ENCODE measurements around the gene ZFP82. TPM values are rescaled to one million over a fixed set of nuclear protein-coding genes. Genes with fewer than 3 reads are reported as not detected.

The ZFP82 gene
- total and polyA plus RNA-seq, 8 donors, result 0.79 to 3.8 (median 1.2) TPM

- Histone ChIP-seq H3K9me3 (no peaks in the 10 kb centered on the region), H3K27ac (no peak overlapping the region)
- peak in 3 of 4 donors; percentile 33 to 59 (median 50) for ATAC-seq
Measured at GRCh38 chr19:36420961-36421748, 2.7 kb upstream of the ZFP82 start.

GRCh38 chr19:36417752-36418286 lies 625 bp downstream of the ZFP82 start:
- Histone ChIP-seq H3K27ac (peak overlapping the region in 3 of 4 donors; percentile 63 to 77 (median 69)), H3K36me3 (no peaks in the 10 kb centered on the region), H3K4me3 (peak overlapping the region; percentile 52 to 69 (median 63)), H3K4me1 (peaks cover 0 to 3% (median 0%) of the 10 kb centered on the region in 3 donors), H3K9me3 (no peaks in the 10 kb centered on the region), H3K27me3 (no peaks in the 10 kb centered on the region)
- FAIRE-seq (no peak), ATAC-seq (no peak), DNase-seq (peak in 1 of 6 donors; percentile 8)
- 13 to 22% methylated on average over 25 of the region's 25 CpGs for whole genome bisulfite sequencing, 2 donors
- intact Hi-C loops (cut with DNase I), result no loop called here
- TF ChIP-seq CTCF (IDR thresholded peaks at IDR 0.05), result no peak

More at GRCh38 chr19:36420961-36421748, 2.7 kb upstream of the ZFP82 start:
- intact Hi-C loops (cut with DNase I), result no loop called here
- Histone ChIP-seq H3K36me3 (no peaks in the 10 kb centered on the region), H3K4me1 (peaks cover 0 to 3% (median 0%) of the 10 kb centered on the region in 3 donors), H3K27me3 (no peaks in the 10 kb centered on the region), H3K4me3 (peak overlapping the region in 3 of 4 donors; percentile 12 to 45 (median 24))
- DNase-seq (peak in 4 of 6 donors; percentile 12 to 47 (median 26)), FAIRE-seq (no peak)
- TF ChIP-seq CTCF (IDR thresholded peaks at IDR 0.05), result no peak
- WGBS, 2 donors, result 9% methylated on average over 56 to 61 of the region's 61 CpGs

- ATAC-seq, result no peak
- Histone ChIP-seq H3K27me3 (no peaks in the 10 kb centered on the region), H3K36me3 (peaks cover 0 to 28% (median 9%) of the 10 kb centered on the region in 3 donors), H3K27ac (no peak overlapping the region), H3K4me1 (no peaks in the 10 kb centered on the region), H3K4me3 (no peak overlapping the region), H3K9me3 (no peaks in the 10 kb centered on the region)
- intact Hi-C loops (cut with DNase I), result no loop called here
- WGBS, 2 donors, result 93 to 94% methylated on average over 5 of the region's 5 CpGs
- no peak for TF ChIP-seq CTCF (IDR thresholded peaks at IDR 0.05)
- DNase-seq, result no peak
- FAIRE-seq, result no peak
Measured at GRCh38 chr19:36409841-36410240, 8.6 kb downstream of the ZFP82 start.

GRCh38 chr19:36408101-36408500 lies 10.3 kb downstream of the ZFP82 start:
- Histone ChIP-seq H3K4me1 (no peaks in the 10 kb centered on the region), H3K9me3 (no peaks in the 10 kb centered on the region), H3K36me3 (peaks cover 0 to 36% (median 12%) of the 10 kb centered on the region in 3 donors), H3K4me3 (no peak overlapping the region), H3K27ac (no peak overlapping the region), H3K27me3 (no peaks in the 10 kb centered on the region)
- no peak for DNase-seq
- no peak for FAIRE-seq
- 94 to 96% methylated on average over 3 of the region's 3 CpGs for WGBS, 2 donors
- ATAC-seq, result no peak
- TF ChIP-seq CTCF (IDR thresholded peaks at IDR 0.05), result no peak
- intact Hi-C loops (cut with DNase I), result no loop called here

- intact Hi-C loops (cut with DNase I), result no loop called here
- Histone ChIP-seq H3K4me3 (no peak overlapping the region), H3K27me3 (no peaks in the 10 kb centered on the region), H3K9me3 (no peaks in the 10 kb centered on the region), H3K4me1 (no peaks in the 10 kb centered on the region), H3K27ac (no peak overlapping the region), H3K36me3 (peaks cover 0 to 35% (median 12%) of the 10 kb centered on the region in 3 donors)
- DNase-seq, result no peak
- TF ChIP-seq CTCF (IDR thresholded peaks at IDR 0.05), result no peak
- WGBS, 2 donors, result 97% methylated on average over 3 of the region's 3 CpGs
- FAIRE-seq, result no peak
- ATAC-seq, result no peak
Measured at GRCh38 chr19:36404498-36404897, 13.9 kb downstream of the ZFP82 start.

Measured in pancreas (tissue), 10 donors.